Fibroblast of gingiva (primary cell): Measurements from ENCODE around the gene ACOT12.

Source experiments
- DNase-seq: peaks from one replicate; pipeline ENCODE4 v3.0.0-alpha.2; 2011; ENCODE audit warnings: low read depth

Gene ACOT12

DNA sequence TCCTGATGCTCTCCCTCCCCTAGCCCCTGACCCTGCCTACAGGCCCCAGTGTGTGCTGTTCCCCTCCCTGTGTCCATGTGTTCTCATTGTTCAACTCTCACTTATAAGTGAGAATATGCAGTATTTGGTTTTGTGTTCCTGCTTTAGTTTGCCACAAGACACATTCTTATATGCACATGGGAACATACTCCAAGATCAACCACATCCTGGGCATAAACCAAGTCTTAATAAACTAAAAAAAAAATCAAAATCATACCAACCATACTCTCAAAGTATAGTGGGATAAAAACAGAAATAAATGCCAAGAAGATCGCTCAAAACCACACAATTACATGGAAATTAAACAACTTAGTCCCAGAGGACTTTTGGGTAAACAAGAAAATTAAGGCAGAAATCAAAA lies 103.8 kb downstream of the ACOT12 start:
- DNase-seq, result peak; percentile 69

- no peak for DNase-seq
Measured at GRCh38 chr5:81288021-81288433, 105.9 kb downstream of the ACOT12 start.

GRCh38 chr5:81286059-81286617 lies 107.8 kb downstream of the ACOT12 start:
- no peak for DNase-seq

GRCh38 chr5:81283976-81284375 lies 110.0 kb downstream of the ACOT12 start:
- DNase-seq, result no peak
